ENCODE results near the gene SULT2B1. TPM values are rescaled to one million over a fixed set of nuclear protein-coding genes. Genes with fewer than 3 reads are reported as not detected.
A peak's percentile ranks its signal among the peaks of the same experiment; 100 is the strongest.

The SULT2B1 gene
- total RNA-seq, 2 experiments from 2014 or later, result not detected

- Mint-ChIP-seq H3K27me3 (no peaks in the 10 kb centered on the region), H3K4me3 (peak overlapping the region; percentile 98), H3K4me1 (ENCODE audit: low read depth) (peaks cover 45% of the 10 kb centered on the region), H3K27ac (peak overlapping the region; percentile 97), H3K36me3 (ENCODE audit: low read depth) (peaks cover 60% of the 10 kb centered on the region), H3K9me3 (no peaks in the 10 kb centered on the region)
- Histone ChIP-seq H3K27me3 (ENCODE audit: control insufficient read depth in 1 of 2, insufficient read depth in 2 of 2, low read length in 2 of 2) (no peaks in the 10 kb centered on the region), H3K27ac (ENCODE audit: low read depth in 1 of 2, low read length in 2 of 2) (peak overlapping the region; percentile 25 to 76), H3K4me3 (ENCODE audit: low read length) (peak overlapping the region; percentile 94), H3K4me1 (ENCODE audit: insufficient read depth, low read length) (peaks cover 50% of the 10 kb centered on the region), H3K36me3 (ENCODE audit: insufficient read depth, low read length) (peaks cover 34% of the 10 kb centered on the region), H3K9me3 (ENCODE audit: control insufficient read depth in 1 of 2, insufficient read depth in 1 of 2, low read length in 2 of 2) (no peaks in the 10 kb centered on the region)
- intact Hi-C loops (cut with DNase I, micrococcal nuclease), result loop anchor here in 1 of 2 experiments (5.0 kb wide), 1 partner anchor 285 kb away; no protein-coding TSS in a partner anchor
- ATAC-seq (ENCODE audit: poor library complexity) (no peak), DNase-seq (peak in 1 of 14 experiments; percentile 35)
- TF ChIP-seq CTCF (IDR thresholded peaks at IDR 0.05), result no peak
- ChIA-PET POLR2A (interaction anchor here (0.5 to 3.9 kb wide), 4 partner anchors 9 to 473 kb away, joined by 3 to 45 read pairs (median 28); partner anchors contain the start of gene DBP), CTCF (interaction anchor here (1.1 kb wide), 1 partner anchor 29 kb away, joined by 4 read pairs; no protein-coding TSS in a partner anchor)
Measured at GRCh38 chr19:48617146-48617937, 65.4 kb downstream of the SULT2B1 start.

GRCh38 chr19:48618278-48618915 is 66.4 kb downstream of the SULT2B1 start:
- DNase-seq, result no peak
- CTCF ChIA-PET, result interaction anchor here (0.9 to 1.5 kb wide), 5 partner anchors 10 to 112 kb away, joined by 3 to 5 read pairs (median 4); partner anchors contain the start of gene CA11
- peak overlapping the region; percentile 97 for H3K27ac Mint-ChIP-seq

More at GRCh38 chr19:48618278-48618915, 66.4 kb downstream of the SULT2B1 start:
- Histone ChIP-seq H3K4me1 (ENCODE audit: insufficient read depth, low read length) (peaks cover 57% of the 10 kb centered on the region), H3K36me3 (ENCODE audit: insufficient read depth, low read length) (peaks cover 34% of the 10 kb centered on the region), H3K27me3 (ENCODE audit: control insufficient read depth in 1 of 2, insufficient read depth in 2 of 2, low read length in 2 of 2) (no peaks in the 10 kb centered on the region), H3K27ac (ENCODE audit: low read depth in 1 of 2, low read length in 2 of 2) (peak overlapping the region; percentile 76 to 89), H3K4me3 (ENCODE audit: low read length) (peak overlapping the region; percentile 94), H3K9me3 (ENCODE audit: control insufficient read depth in 1 of 2, insufficient read depth in 1 of 2, low read length in 2 of 2) (no peaks in the 10 kb centered on the region)
- Mint-ChIP-seq H3K27me3 (no peaks in the 10 kb centered on the region), H3K4me1 (ENCODE audit: low read depth) (peaks cover 51% of the 10 kb centered on the region), H3K4me3 (peak overlapping the region; percentile 98), H3K36me3 (ENCODE audit: low read depth) (peaks cover 65% of the 10 kb centered on the region), H3K9me3 (no peaks in the 10 kb centered on the region)
- intact Hi-C loops (cut with DNase I, micrococcal nuclease), result loop anchor here in 1 of 2 experiments (5.0 kb wide), 1 partner anchor 286 kb away; no protein-coding TSS in a partner anchor
- POLR2A ChIA-PET, result interaction anchor here (0.7 to 3.9 kb wide), 21 partner anchors 10 to 1024 kb away, joined by 3 to 45 read pairs (median 6); partner anchors contain the start of genes CA11, DBP, EMP3 and GRWD1
- no peak for ATAC-seq (ENCODE audit: poor library complexity)
- TF ChIP-seq CTCF (IDR thresholded peaks at IDR 0.05), result no peak
